ENCODE measurements around the gene PRUNE1.

PRUNE1 gene

GRCh38 chr1:151060007-151060656 lies 51.9 kb downstream of the PRUNE1 start, which contains the start of gene MLLT11:
MLLT11 (plus strand) TSS chr1:151060397; CDS start chr1:151067225, 6,828 bp downstream.
- H3K4me3 ChIP-seq (ENCODE audit: low read length), result peak within 1 kb of the TSS; percentile 95
- TF ChIP-seq CTCF (conservative IDR thresholded peaks at IDR 0.05; ENCODE audit: low read length), result no peak
- peak; percentile 40 for DNase-seq (ENCODE audit: low read depth)

GRCh38 chr1:151060657-151061421 lies 52.6 kb downstream of the PRUNE1 start:
- no peak for DNase-seq (ENCODE audit: low read depth)
- no peak for TF ChIP-seq CTCF (conservative IDR thresholded peaks at IDR 0.05; ENCODE audit: low read length)

GRCh38 chr1:151061704-151062103 lies 53.5 kb downstream of the PRUNE1 start:
- no peak for TF ChIP-seq CTCF (conservative IDR thresholded peaks at IDR 0.05; ENCODE audit: low read length)

More at GRCh38 chr1:151060657-151061421, 52.6 kb downstream of the PRUNE1 start:
- H3K4me3 ChIP-seq (ENCODE audit: low read length), result peak overlapping the region; percentile 95

GRCh38 chr1:151062741-151063371 lies 54.6 kb downstream of the PRUNE1 start:
- H3K4me3 ChIP-seq (ENCODE audit: low read length), result peak overlapping the region; percentile 24
- no peak for TF ChIP-seq CTCF (conservative IDR thresholded peaks at IDR 0.05; ENCODE audit: low read length)
- DNase-seq (ENCODE audit: low read depth), result peak; percentile 87

More at GRCh38 chr1:151061704-151062103, 53.5 kb downstream of the PRUNE1 start:
- no peak for DNase-seq (ENCODE audit: low read depth)
- H3K4me3 ChIP-seq (ENCODE audit: low read length), result no peak overlapping the region

- TF ChIP-seq CTCF (conservative IDR thresholded peaks at IDR 0.05; ENCODE audit: low read length), result no peak
- H3K4me3 ChIP-seq (ENCODE audit: low read length), result no peak overlapping the region
- DNase-seq (ENCODE audit: low read depth), result no peak
These were observed 56.9 kb downstream of the PRUNE1 start for GRCh38 chr1:151065089-151065645.

GRCh38 chr1:151067185-151067584 lies 58.9 kb downstream of the PRUNE1 start:
- no peak for DNase-seq (ENCODE audit: low read depth)
- H3K4me3 ChIP-seq (ENCODE audit: low read length), result no peak overlapping the region
- TF ChIP-seq CTCF (conservative IDR thresholded peaks at IDR 0.05; ENCODE audit: low read length), result no peak

All from AG10803 (cell line).